ENCODE results near the gene COLEC11.

- TF ChIP-seq POLR2AphosphoS5 (IDR thresholded peaks at IDR 0.05; ENCODE audit: low read depth, low read length) (no peak), POLR2A (IDR thresholded peaks at IDR 0.05; ENCODE audit: low read depth, low read length) (no peak)
Observed at GRCh38 chr2:3584076-3584475, 10.8 kb upstream of the COLEC11 start.

All from GM12892 (cell line).